HG03558 (cell line): ENCODE results near the gene RGS9BP.
"Not testable (repeated sequence)": the region's sequence is repeated elsewhere in the genome, so short reads cannot be mapped to it uniquely, and the experiment has no call there.

Experiments
- ATAC-seq: cut with Tn5 transposase; IDR thresholded peaks from one replicate; pipeline ENCODE4 v1.9.1; 2021; ENCODE audit warnings: moderate number of reproducible peaks; ENCODE audit not compliant: unreplicated experiment; ENCODE audit errors: extremely low read depth

The RGS9BP gene

GRCh38 chr19:32693151-32694108 is 17.8 kb downstream of the RGS9BP start:
- ATAC-seq, result not testable (repeated sequence)

GRCh38 chr19:32694316-32694715 is 18.7 kb downstream of the RGS9BP start:
- ATAC-seq, result not testable (repeated sequence)

- ATAC-seq, result not testable (repeated sequence)
These were observed 19.2 kb downstream of the RGS9BP start for GRCh38 chr19:32694851-32695250.

- ATAC-seq, result not testable (repeated sequence)
These were observed 19.9 kb downstream of the RGS9BP start for GRCh38 chr19:32695506-32695905.

- ATAC-seq, result not testable (repeated sequence)
These were observed 21.1 kb downstream of the RGS9BP start for GRCh38 chr19:32696771-32697170.

GRCh38 chr19:32700129-32700528 is 24.5 kb downstream of the RGS9BP start:
- ATAC-seq, result not testable (repeated sequence)

- no peak for ATAC-seq
These were observed 26.4 kb downstream of the RGS9BP start for GRCh38 chr19:32702010-32702409.

- not testable (repeated sequence) for ATAC-seq
These were observed 28.4 kb downstream of the RGS9BP start for GRCh38 chr19:32704006-32704405.

- no peak for ATAC-seq
These were observed 32.8 kb downstream of the RGS9BP start for GRCh38 chr19:32708457-32708856.

GRCh38 chr19:32709032-32709431 is 33.4 kb downstream of the RGS9BP start:
- no peak for ATAC-seq

GRCh38 chr19:32711747-32712146 is 36.1 kb downstream of the RGS9BP start:
- no peak for ATAC-seq

- ATAC-seq, result not testable (repeated sequence)
These were observed 40.6 kb downstream of the RGS9BP start for GRCh38 chr19:32716203-32716602.

GRCh38 chr19:32717496-32717895 is 41.8 kb downstream of the RGS9BP start:
- no peak for ATAC-seq

- ATAC-seq, result no peak
These were observed 42.6 kb downstream of the RGS9BP start for GRCh38 chr19:32718286-32718685.

- ATAC-seq, result no peak
These were observed 44.0 kb downstream of the RGS9BP start, which contains the start of gene TDRD12 for GRCh38 chr19:32719611-32720059. TDRD12 (plus strand) TSS chr19:32719767; CDS start chr19:32720073, 306 bp downstream.

GRCh38 chr19:32720216-32720935 is 44.7 kb downstream of the RGS9BP start:
- no peak for ATAC-seq

GRCh38 chr19:32720936-32721250 is 45.2 kb downstream of the RGS9BP start:
- no peak for ATAC-seq
